GM12891 (cell line): ENCODE measurements around the gene ST6GALNAC3.
"Not testable (repeated sequence)": the region's sequence is repeated elsewhere in the genome, so short reads cannot be mapped to it uniquely, and the experiment has no call there.

ENCODE experiments used
- DNase-seq: peaks from one replicate; pipeline ENCODE4 v3.0.0; 2011; ENCODE audit warnings: low spot score; ENCODE audit not compliant: insufficient read length
- FAIRE-seq: peaks from 2 replicates; lab custom pipeline; 2011; peaks lifted over from hg19 to GRCh38; lab: Jason Lieb, UNC
- PAX5 ChIP-seq: IDR thresholded peaks from 2 replicates; pipeline ENCODE4 v1.6.1; 2011; ENCODE audit warnings: low read length, moderate library complexity, mild to moderate bottlenecking; ENCODE audit not compliant: insufficient read depth, severe bottlenecking
- POLR2A ChIP-seq: IDR thresholded peaks from 2 replicates; pipeline ENCODE4 v1.6.1; 2011; ENCODE audit warnings: low read depth, low read length, control low read depth
- POLR2AphosphoS5 ChIP-seq: IDR thresholded peaks from 2 replicates; pipeline ENCODE4 v1.6.1; 2011; ENCODE audit warnings: low read depth, low read length, control low read depth
- POU2F2 ChIP-seq: IDR thresholded peaks from 2 replicates; pipeline ENCODE4 v1.6.1; 2011; ENCODE audit warnings: low read depth, mild to moderate bottlenecking, control low read depth, low read length, moderate library complexity
- SPI1 ChIP-seq: IDR thresholded peaks from 2 replicates; pipeline ENCODE4 v1.6.1; 2011; ENCODE audit warnings: low read depth, low read length, control low read depth
- TAF1 ChIP-seq: IDR thresholded peaks from 2 replicates; pipeline ENCODE4 v1.6.1; 2011; ENCODE audit warnings: low read depth, low read length, control low read depth

ST6GALNAC3 gene

DNA sequence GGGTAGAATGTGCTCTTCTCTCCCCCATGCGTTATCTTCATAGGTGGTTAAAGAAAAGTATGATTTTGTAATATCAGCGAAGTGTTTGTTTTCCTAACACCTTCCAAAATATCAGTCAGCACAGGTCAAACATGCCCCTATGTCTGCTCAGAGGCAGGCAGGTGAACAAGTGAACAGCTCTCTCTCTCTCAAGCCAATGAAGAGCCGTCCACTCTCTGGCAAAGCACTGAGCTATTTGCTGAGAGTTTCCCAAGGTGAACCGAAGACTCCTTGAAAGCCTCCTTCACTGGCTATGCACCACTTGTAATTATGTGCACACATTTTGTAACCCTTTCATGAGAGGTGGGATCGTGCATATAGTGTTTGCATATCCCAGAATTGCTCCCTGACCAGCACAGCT is 47.7 kb downstream of the ST6GALNAC3 start:
- FAIRE-seq: no peak
- no peak for TF ChIP-seq POU2F2
- TF ChIP-seq SPI1: no peak
- TF ChIP-seq PAX5: no peak
- no peak for TF ChIP-seq POLR2A
- no peak for TF ChIP-seq TAF1
- no peak for TF ChIP-seq POLR2AphosphoS5

DNA sequence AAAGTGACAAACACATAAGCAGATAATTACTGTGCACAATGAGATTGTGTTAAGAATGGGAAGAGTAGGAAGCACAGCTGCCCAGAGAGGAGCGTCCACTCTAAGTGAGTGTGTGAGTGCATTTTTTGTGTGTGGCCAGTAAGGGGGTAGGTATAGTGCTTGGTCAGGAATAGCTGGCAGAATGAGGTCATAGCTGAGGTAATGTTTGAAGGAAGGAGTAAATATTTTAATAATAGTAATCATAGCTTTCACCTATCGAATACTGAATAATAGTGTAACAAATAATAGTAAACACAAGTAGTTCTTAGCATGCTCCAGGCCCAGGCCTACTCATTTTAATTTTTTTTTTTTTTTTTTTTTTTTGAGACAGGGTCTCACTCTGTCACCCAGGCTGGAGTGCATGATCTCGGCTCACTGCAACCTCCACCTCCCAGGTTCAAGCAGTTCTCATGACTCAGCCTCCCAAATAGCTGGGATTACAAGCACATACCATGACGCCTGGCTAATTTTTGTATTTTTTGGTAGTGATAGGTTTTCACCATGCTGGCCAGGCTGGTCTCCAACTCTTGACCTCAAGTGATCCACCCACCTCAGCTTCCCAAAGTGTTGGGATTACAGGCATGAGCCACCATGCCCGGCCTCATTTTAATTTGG is 49.0 kb downstream of the ST6GALNAC3 start:
- FAIRE-seq, DNase-seq: not testable (repeated sequence)

More for the DNA sequence above, 47.7 kb downstream of the ST6GALNAC3 start:
- DNase-seq: no peak

DNA sequence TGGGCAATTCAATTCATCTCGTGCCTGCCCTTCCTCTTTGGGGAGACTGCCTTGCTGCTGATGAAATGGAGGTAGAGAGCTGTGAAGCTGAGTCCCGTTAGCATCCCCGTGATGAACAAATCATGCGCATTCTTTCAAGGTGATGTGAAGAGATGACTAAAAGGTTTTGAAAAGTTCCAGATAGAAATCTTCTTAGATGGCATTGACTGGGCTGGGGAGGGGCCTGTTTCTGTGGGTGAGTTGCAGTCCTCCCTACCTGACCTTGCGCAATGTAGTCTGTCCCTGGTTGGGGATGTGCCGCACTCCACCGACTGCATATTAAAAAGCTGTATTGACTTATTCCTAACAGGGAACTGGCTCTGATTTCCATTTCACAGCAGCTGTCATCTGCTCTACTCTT is 49.6 kb downstream of the ST6GALNAC3 start:
- no peak for FAIRE-seq
- no peak for DNase-seq
- TF ChIP-seq POLR2A (no peak), SPI1 (no peak), POLR2AphosphoS5 (no peak)

DNA sequence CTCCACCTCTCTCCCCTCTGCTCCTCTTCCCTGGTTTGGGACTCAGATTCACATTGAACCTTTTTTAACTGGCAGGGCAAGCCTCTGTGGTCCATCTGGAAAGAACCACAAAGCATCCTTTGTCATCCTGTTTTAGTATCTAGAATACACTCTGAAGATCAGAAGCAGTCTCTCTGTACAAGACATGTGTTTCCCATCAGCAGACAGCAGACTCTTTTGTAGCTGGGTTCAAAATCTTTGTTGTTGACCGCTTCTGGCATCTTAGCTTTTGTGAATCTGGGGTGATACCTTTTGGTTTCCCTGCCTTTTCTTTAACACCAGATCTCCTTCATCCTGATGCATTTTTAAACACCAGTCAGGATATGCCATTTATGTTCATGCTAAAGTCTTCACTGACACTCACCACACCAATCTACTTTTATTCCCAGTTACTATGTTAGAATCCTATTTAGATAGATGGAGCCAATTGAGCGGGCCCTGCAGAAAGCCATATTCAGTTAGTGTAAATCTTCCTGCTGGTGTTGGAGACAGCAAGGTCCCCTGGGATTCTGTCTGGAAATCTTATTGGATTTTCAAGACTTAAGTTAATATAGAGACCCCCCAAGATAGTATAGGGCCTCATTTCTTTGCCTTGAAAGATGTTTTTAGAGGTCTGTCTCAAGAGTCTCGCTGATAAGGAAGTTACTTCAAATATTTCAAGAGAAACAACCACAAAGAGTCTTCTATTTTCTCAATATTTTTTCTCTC is 51.1 kb downstream of the ST6GALNAC3 start:
- FAIRE-seq (no peak), DNase-seq (no peak)
- TF ChIP-seq POLR2AphosphoS5 (no peak), POLR2A (no peak), TAF1 (no peak), POU2F2 (no peak), SPI1 (no peak), PAX5 (no peak)

DNA sequence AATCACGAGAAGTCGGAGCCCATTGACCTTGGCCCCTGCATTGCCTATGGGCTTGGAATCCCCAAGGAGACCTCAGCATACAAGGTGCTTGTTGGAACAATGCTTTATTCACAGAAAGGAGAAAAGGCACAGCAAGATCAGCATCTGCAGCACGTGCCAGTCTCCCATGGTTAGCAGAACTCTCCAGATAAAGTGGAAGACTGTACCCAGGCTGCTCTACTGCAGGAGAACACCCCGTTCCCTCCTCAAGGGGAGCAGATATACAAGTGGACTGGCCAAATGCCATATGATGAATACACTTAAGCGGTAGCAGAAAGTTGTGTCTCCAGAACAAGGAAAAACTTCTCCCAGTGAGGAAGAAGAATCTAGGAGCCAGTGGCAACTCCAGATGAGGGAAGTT is 53.5 kb downstream of the ST6GALNAC3 start:
- no peak for TF ChIP-seq SPI1
- TF ChIP-seq PAX5: no peak
- no peak for TF ChIP-seq POU2F2
- no peak for TF ChIP-seq TAF1
- TF ChIP-seq POLR2A: no peak
- TF ChIP-seq POLR2AphosphoS5: no peak
- DNase-seq (no peak), FAIRE-seq (no peak)

DNA sequence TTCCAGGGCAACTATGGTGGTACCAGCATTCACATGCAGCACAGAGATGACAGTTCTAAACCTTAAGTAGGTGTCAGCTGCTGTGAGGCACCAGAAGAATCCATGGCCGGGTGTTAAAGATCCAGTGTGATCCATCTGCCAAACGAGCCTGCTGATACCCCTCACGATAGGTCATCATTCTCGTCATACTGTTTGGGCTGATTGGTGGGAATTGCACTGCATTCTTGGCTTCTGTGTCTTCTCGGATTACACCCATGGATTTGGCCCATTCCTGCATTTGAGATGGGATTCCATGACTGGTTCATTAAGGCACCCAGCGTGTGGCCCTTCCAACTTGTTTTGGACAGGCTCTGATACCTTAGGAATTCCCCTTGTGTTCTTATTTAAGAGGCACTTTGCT is 55.2 kb downstream of the ST6GALNAC3 start:
- FAIRE-seq (no peak), DNase-seq (no peak)
- no peak for TF ChIP-seq TAF1
- TF ChIP-seq POU2F2: no peak
- TF ChIP-seq POLR2A: no peak
- no peak for TF ChIP-seq POLR2AphosphoS5
- no peak for TF ChIP-seq PAX5
- TF ChIP-seq SPI1: no peak

DNA sequence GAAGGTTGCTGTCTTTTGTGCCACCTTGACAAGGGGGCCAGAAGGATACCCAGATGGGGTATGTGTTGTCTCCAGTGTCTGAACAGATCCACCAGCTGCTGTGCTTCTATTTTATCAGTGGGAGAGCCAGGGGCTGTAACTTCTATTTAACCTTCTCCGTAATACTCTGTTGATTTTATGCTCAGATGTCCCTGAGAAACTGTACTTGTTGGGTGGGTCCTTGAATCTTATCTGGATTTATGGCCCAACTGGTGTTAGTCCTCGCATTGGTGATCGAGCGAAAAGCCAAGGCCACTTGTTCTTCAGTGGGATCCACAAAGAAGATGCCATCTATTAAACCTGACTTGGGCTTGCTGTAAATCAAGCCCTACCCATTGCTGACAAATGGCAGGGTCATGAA is 56.4 kb downstream of the ST6GALNAC3 start:
- DNase-seq (no peak), FAIRE-seq (no peak)
- TF ChIP-seq TAF1 (no peak), POLR2AphosphoS5 (no peak)

DNA sequence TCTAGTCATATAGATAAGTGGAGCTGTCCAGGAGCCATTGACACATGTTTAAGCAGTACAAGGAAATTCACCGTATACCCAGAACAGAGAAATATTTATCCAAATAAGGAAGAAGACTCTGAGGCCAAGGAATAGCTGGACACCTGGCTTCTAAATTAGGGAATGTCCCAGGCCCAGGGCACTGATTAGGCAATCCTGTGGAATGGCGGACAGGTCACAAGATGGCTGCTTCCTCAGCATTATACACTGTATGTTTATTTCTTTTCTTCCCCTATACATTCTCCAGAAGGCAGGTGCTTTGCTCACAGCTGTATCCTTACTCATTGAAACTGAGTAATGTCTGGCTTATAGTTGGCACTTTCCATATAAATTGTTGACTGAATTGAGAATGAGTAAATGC is 59.4 kb downstream of the ST6GALNAC3 start:
- FAIRE-seq: no peak
- no peak for DNase-seq
- TF ChIP-seq POLR2AphosphoS5 (no peak), POU2F2 (no peak), POLR2A (no peak), TAF1 (no peak), PAX5 (no peak), SPI1 (no peak)

DNA sequence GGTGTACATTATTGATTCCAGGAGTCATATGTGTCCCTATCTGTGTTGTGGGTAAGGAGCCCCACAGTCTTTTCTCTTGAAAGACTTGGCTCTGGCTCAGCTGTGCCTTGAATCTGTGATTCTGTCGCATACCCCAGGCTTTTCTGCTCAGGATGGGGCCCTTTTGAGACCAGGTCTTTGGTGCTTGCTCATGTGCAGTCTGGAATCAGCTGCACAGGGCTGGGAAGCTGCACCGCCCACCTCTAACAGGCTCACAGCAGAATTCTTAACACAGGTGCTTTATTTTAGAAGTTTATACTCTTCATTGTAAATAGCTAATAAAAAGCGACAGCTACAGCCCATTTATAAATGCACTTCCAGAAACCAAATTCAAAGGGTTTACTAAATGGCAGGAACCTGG is 61.3 kb downstream of the ST6GALNAC3 start:
- DNase-seq (no peak), FAIRE-seq (no peak)
- TF ChIP-seq SPI1 (no peak), PAX5 (no peak), POU2F2 (no peak), TAF1 (no peak), POLR2AphosphoS5 (no peak), POLR2A (no peak)

DNA sequence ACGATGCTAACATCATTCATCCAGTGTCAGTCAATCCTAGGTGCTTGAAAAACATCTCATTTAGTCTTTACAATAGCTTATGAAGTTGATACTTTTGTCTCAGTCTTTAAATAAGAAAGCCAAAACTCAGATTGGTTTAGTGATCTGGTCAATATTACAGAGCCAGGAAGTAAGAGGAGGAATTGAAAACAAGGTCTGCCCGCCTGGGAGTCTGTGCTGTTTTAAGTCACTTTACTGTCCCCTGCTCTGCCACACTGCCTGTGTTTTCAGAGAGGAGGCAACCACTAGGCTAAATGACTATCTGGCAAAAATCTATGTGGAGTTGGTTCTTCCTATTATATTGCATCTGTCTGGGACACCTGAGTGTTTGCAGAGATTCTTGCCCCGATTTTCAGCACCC is 62.3 kb downstream of the ST6GALNAC3 start:
- TF ChIP-seq POLR2A (no peak), SPI1 (peak; percentile 35; the same call in 1 of the 2 replicates)
- no peak for DNase-seq
- FAIRE-seq: no peak

DNA sequence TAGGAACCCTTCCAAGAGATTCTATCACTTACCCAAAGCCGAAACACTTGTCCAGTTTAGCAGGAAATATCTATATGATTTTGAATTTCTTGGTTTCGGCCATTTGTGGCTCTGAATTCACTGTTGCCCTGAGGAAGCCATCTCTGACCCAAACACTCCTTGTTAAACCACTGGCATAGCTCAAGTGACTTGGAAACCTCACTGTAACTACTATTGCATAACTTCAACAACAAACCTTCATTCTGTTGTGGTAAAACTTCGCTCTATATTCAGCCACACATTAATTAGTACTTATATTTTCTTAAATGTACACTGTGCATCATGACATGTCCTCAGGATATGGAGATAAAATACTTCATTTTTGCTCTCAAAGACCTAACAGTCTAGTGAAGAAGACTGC is 63.2 kb downstream of the ST6GALNAC3 start:
- TF ChIP-seq SPI1 (no peak), POU2F2 (no peak), POLR2A (no peak), POLR2AphosphoS5 (no peak), TAF1 (no peak), PAX5 (no peak)
- FAIRE-seq (no peak), DNase-seq (no peak)
